Suppressor macrophage treated with lipopolysaccharide for 1 hour (primary cell): ENCODE measurements around the gene ABCD4.

Source experiments
- DNase-seq, 3 donors: peaks; one replicate each; pipeline ENCODE4 v3.0.0-alpha.2; 2020 to 2022

The ABCD4 gene

DNA sequence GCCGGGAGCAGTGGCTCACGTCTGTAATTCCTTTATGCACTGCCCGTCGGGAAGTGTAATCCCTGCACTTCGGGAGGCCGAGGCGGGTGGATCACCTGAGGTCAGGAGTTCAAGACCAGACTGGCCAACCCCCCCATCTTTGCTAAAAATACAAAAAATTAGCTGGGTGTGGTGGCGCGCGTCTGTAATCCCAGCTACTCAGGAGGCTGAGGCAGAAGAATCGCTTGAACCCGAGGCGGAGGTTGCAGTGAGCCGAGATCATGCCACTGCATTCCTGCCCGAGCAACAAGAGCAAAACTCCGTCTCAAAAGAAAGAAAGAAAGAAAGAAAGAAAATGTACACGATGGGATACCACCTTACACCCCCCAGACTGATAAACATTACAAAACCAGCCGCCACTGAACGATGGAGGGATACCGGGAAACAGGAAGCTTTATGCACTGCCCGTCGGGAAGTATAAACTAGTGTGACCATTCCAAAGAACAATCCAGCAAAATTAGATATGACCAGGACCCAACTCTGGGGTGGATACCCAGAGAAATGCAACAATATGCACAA is 1.1 kb downstream of the ABCD4 start:
- no peak for DNase-seq

DNA sequence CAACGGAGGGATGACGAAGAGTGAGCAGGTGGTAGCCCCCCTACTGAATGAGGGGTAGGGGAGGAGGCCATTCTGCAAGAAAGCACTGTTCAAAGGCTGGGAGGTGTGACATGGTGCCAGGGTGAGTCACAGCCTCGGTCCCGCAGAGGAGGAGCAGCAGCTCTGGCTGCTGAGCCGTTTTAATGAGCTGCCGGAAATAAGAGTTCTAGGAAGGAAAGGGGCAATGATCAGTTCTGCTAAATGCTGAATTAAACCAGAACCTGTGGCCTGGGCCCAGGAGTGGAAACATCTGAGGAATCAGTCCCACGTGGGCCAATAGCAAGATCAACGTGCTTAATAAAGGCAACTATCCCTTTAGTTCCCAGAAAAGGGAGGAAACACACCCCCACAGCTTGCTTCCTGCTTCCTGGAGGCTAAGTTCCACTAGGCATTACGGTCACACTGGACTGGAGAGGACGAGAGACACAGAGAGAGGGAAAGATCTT is 3.6 kb downstream of the ABCD4 start:
- DNase-seq, result peak in 2 of 3 donors; percentile 29 to 59

DNA sequence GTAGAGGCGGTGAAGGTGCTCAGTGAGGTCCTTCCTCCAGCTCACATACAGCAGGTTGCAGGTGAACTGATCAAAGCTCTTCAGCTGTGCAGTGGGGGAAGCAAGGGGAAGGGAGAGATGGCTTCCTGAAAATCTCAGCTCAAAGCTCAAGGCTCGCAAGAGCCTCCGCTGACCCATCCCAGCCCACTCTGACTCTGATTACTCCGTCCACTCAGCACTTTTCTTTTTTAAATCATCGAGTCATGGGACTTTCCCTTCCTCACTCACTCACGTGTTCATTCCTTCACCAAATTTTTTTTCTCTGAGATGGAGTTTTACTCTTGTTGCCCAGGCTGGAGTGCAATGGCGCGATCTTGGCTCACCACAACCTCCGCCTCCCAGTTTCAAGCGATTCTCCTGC is 4.7 kb downstream of the ABCD4 start:
- DNase-seq, result peak; percentile 70 to 79 (median 70)

DNA sequence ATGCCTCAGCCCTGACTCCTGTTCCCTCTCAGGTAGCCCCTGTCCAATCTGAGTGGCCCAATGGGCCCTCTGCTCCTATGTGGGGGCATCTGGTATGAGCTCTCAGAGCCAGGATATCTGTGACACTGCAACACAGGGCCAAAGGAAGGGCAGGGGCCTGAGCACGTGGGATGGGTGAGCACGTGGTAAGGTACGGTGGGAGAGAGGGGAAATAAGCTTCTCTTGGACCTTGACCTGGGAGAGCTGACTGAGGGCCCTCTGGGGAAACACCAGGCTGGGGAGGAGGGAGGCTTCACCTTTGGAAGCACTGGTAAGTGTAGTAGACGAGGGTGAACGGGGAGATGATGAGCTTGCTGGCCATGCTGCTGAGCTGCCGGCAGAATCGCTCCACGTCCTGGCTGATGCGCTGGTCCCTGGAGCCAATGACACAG is 6.7 kb downstream of the ABCD4 start:
- no peak for DNase-seq

DNA sequence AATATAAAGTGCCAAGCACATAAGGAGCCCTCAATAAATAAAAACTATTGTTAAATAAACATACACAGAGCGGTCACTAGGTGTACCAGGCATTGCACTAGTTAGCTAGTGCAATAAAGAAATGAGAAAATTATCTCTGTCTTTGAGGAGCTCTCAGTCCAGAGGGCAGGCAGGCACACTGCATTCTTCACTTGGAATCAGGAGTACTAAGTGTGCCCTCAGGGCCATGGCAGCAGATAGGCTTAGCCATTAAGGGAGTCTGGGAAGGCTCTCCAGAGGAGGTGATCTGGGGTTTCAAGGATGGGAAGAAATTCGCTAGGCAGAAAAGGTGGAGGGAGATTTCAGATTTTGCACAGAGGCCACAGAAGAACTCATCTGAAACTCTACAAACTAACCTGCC is 9.1 kb downstream of the ABCD4 start:
- DNase-seq, result no peak

DNA sequence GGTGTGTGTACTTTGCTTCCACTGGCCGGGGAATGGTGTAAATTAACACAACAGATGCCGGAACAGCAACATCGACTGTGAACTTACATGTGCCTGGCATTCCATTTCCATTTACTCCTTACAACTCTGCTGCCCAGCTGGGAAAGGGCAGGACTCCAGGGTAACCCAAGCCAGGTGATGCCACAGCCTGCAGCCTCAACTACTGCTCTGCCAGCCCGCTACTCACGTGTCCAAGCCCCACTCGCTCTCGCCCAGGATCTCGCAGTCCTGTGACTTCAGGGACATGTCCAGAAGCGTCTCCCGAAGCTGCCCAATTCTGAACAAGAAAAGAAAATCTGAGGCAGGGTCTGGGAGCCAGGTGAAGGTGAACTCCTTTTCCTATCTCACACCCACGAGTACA is 10.7 kb downstream of the ABCD4 start:
- no peak for DNase-seq

DNA sequence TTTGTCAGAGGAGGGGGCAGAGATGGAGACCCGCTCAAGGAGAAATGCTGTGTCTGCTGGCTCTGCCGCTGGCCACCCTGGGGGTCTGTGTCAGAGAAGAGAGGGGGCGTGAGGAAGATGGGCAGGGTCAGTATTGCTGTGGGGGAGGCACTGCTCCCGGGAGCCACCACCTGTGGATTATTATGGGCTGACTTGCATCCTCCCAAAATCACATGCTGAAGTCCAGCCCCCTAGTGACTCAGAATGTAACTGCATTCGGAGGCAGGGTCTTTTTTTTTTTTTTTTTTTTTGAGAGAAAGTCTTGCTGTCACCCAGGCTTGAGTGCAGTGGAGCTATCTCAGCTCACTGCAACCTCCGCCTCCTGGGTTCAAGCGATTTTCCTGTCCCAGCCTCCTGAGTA is 12.3 kb downstream of the ABCD4 start:
- DNase-seq, result peak; percentile 32 to 43 (median 38)

DNA sequence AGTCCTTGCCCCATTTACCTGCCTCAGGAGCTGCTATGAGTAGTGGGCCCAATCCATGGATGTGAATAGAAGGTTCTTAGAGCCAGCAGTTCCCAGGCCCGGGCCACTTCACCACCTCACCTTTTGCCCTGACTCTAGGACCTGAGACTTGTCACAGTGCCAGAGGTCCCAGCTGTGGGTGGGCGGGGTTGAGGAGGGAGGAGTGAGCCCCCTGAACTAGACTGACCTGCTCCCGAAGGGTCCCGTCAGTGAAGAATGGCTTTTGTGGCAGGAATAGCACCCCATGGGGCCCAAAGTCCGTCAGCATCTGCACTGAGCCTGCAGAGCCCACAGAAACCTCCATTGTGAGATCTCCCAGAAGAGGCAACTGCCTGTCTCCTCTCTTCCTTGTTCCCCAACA is 12.9 kb downstream of the ABCD4 start:
- DNase-seq, result no peak

DNA sequence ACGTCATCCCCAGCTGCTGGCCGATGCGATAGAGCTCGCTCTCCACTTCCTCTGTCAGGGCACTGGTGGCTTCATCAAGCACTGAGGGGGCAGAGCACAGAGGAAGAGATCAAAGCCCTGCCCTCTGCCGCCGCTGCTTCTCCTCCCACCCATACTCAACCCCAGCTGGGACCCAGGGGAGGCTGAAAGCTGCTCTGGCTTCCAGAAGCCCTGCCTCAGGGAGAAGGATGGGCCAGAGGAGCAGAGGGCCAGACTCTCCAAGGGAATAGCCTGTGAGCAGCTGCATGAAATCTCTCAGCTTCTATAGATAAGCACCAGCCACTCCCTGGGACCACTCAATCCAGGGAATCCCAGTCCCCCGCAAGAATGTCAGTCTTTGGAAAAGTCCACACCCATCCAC is 16.0 kb downstream of the ABCD4 start:
- no peak for DNase-seq

DNA sequence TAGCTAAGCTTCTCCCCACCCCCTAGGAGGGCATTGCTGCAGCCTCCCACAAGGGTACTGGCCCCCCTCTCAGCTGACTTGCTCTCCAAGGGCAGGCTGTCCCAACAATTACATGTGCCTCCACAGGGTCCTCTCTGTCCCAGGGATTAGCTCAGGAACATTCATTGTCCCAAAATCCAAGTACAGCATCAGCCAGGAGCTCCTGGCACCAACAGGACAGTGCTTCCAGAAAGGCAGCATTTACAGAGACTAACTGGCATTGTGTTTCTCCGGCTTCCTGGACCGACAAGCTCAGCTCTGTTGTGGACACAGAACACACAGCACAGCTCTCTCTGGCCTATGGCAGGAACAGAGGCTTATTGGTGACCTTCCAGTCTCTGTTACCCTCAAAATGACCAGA is 21.7 kb downstream of the ABCD4 start:
- DNase-seq, result no peak

DNA sequence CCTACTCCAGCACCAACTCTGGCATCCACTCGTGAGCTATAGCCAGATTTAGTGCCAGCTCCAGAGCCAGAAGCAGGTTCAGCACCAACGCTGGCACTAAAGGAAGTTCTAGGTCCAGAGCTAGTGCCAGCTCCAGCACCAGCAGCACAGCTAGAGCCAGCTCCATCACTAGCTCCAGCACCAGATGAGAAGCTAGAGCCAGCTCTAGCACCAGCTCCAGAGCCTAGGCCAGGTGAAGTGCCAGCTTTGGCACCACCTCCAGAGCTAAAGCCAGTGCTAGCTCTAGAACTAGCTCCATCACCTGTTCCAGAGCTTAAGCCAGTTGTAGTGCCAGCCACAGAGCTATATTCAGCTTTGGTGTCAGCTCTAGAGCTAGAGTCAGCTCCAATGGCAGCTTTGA is 24.7 kb downstream of the ABCD4 start:
- DNase-seq, result no peak

DNA sequence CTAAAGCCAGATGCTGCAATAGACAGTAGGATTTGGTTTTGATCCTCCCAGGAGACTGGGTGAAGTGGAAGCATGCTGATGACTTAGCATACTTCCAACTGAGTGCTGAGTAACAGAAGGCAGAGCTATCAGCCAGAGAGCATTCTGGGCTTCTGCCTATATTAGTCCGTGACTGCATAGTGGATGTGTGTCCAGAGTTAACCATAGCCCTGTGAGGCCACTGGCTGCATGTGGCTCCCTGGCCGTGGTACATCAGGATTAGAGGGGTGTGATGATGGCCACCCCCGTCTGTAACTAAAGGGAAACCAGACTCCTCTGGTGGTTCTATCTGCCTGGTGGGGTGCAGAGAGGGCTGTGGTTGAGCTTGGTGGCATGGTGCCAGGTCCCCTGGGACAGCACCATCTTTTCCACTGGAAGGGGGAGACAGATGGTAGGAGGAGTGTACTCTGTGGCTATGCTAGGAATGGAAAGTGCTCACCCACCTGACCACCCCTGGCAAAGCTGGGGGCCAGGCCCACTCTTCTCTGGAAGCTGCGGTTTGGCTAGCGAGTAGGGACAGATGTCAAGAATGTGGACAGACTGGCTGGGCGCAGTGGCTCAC is 27.4 kb downstream of the ABCD4 start:
- no peak for DNase-seq

DNA sequence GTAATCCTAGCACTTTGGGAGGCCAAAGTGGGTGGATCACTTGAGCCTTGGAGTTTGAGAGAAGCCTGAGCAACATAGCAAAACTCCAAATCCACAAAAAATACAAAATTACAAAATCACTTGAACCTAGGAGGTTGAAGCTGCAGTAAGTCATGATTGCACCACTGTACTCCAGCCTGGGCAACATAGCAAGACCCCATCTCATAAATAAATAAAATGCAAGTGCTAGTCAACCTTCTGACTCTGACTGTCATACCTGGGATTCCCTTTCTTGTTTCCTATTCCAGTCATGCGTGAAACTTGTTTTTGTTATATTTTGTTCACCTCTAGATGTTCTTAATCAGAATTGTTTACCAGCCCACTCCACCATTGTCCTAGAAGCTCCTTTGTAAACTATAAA is 31.4 kb downstream of the ABCD4 start:
- DNase-seq, result no peak

DNA sequence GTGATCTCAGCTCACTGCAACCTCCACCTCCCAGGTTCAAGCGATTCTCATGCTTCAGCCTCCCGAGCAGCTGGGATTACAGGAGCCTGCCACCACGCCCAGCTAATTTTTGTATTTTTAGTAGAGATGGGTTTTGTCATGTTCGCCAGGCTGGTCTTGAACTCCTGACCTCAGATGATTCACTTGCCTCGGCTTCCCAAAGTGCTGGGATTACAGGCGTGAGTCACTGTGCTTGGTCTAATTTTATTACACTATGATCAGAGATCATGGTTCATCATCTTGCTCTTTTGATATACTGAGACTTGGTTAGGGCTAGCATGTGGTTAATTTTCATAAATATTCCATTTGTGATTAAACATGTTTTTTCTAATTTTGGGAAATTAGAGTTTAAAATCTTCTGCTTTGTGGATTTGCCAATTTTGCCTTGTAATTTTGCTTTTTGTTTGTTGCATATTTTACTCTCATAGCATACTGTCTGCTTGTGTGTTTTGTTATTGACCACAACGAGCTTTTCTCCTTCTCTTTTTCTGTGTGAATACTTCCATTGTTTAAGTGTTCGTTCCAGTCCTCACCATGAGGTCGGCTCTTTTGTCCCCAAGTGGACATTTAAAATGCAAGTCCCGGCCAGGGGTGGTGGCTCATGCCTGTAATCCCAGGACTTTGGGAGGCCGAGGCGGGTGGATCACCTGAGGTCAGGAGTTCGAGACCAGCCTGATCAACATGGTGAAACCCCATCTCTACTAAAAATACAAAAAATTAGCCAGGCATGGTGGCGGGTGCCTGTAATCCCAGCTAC is 32.2 kb downstream of the ABCD4 start:
- peak in 2 of 3 donors; percentile 19 to 37 for DNase-seq

DNA sequence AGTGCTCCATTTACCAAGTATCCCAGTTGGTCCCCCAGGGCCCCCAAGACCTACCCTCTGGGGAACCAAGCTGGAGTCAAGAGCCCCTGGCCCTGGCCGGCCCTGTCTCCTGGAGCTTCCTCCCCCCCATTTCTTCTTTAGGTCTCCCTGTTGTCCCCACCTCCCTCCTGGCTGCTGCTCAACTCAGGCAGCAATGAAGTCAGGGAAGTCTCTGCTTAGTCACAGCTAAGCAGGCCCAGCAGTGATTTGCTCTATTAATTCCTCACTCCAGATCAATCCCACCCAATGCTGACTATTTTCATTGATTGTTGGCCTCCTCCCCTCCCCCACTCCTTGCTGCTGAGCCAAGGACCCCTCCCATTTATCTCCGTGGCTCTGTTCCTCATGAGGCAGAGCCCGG is 35.1 kb downstream of the ABCD4 start:
- no peak for DNase-seq

DNA sequence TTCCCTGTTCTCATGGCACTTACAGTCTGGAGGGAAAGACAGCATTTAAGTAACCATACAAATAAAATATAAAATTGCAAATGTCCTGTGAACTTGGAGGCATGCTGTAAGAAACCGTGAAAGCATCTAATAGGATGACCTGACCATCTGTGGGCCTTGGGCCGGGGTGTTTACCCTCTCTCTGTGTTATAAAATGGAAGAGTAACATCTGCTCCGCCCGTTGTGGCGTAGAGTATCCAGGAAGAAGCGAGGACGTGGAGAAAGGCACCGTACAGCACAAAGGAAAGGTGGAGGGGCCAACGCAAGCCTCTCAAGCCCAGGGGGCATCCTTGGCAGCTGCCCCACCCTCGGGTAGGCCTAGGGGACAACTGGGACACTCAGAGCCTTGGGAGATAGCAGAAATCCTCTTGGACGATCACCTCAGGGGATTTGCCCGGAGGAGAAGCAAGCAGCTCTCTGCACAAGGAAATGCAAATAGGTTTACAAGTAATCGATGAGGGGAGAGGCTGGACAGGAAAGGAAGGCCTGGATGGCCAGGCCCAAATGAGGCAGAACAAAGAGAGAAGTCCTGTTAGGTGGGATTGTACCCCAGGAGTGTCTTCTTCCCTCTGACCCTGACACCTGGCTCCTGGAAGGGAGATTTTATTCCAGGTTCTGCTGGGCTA is 37.3 kb downstream of the ABCD4 start:
- DNase-seq, result no peak

DNA sequence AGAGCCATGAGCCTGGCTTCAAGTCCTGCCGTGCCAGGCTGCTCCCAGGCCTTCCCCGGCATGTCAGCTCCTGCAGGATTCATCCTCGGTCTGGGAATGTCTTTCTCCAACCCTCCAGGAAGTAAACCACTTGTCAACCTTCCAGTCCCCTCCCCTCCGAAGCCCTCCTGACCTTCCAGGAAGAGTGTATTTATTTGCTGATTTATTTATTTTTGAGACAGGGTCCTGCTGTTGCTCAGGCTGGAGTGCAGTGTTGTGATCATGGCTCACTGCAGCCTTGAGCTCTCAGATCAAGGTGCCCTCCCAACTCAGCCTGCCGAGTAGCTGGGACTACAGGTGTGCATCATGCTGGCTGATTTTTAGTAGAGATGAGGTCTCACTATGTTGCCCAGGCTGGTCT is 38.8 kb downstream of the ABCD4 start:
- DNase-seq, result no peak

DNA sequence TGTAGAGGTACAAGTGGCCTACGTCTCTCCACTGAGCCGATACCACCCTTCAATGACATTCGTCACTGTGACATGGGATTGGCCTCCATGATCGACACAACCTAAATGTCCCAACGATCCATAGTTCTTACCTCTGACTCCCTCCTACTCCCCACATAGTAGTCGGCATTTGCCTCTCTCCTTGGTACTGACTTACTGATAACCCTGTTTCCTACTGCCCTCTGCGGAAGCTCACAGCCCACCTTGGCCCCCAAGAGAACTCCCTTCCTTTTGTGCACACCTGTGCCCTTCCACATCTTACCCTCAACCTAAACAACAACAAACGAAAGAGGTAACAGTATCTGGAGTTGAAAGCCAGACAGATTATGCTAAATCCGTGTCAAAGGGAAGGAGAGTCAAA is 39.6 kb downstream of the ABCD4 start:
- no peak for DNase-seq

DNA sequence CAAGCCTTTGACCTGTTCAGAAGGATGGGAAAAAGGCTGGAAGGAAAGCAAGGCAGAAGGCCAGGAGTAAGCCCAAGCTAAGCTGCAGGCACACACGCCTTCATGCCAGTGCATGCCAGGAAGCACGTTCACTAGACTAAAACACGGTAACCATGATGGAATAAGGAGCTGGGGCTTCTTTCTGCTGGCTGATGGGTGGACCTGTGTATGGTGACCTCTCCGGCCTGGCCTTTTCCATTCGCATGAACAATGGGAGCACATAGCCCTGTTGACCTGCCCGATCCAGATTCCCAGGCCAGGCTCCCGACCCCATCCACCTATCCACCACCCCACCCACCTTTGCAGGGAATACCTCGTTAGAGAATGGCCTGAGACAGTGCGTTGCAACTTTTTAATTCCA is 40.7 kb downstream of the ABCD4 start:
- DNase-seq, result no peak

DNA sequence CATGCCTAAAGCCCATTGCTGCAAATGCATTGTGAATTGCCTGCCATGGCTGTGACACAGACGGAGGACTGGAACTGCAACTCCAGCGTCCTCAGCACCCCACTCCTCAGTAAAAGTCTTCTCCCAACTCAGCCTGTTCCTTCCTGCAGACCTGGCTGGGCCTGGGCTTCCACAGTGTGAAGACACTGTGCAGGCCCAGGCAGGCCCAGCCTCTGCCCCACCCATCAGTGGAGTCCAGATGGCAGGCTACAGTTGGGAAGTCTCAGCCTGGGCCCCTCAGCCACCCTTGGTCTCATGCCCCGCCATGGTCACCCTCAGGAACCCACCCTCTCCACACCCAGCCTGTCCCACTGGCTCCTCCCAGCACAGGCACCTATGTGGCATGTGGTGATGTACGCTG is 41.4 kb downstream of the ABCD4 start:
- DNase-seq, result no peak

DNA sequence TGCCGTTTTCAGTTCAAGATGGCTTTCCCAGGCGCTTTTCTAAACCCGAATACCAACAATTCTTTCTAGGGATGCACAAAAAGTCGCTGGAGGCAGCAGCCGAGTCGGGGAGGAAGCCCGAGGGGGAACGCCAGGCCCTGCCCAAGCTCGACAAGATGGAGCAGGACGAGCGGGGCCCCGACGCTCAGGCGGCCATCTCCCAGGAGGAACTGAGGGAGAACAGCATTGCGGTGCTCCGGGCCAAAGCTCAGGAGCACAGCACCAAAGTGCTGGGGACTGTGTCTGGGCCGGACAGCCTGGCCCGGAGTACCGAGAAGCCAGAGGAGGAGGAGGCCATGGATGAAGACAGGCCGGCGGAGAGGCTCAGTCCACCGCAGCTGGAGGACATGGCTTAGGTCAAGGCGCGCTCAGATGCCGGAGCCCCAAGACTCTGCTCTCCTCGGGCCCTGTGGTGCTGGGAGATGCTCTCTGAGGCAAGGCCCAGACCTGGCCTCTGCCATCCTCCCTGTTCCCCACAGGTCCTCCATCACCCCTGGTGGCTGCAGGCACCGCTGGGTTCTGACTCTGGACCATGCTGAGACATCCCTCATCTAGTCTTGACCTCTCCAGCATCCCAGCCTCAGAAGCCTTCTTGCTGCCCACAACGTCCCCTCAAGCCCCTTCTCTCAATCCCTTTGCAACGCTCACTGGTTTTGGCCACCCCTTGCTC is 42.1 kb downstream of the ABCD4 start:
- no peak for DNase-seq

DNA sequence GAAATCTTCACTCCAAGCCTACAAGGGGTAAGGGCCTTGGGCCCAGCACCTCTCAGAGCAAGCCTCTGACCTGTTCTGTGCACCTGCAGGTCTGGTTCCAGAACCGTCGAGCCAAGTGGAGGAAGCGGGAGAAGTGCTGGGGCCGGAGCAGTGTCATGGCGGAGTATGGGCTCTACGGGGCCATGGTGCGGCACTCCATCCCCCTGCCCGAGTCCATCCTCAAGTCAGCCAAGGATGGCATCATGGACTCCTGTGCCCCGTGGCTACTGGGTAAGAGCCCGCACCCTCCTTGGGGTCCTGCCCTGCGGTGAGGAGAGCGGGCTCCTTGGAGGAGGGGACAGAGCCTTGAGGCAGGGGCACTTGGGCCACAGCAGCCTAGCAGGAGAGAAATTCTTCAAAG is 43.2 kb downstream of the ABCD4 start:
- no peak for DNase-seq

DNA sequence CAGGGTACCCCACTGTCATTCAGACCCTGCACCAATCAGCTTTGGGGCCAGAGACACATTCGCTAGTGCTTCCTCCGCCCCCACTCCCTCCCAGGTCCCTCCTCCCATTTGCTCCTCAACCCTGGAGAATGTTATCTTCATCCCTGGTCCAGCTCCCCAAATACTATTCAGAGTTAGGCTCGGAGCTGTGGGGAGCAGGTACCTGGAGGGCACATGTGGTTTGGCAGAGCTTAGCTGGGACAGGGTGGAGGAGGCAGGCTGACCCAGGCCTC is 44.0 kb downstream of the ABCD4 start:
- no peak for DNase-seq
